NCI-H2107 treated with DMSO at 0.1 percent for 48 hours (cell line): Measurements from ENCODE around the gene VGF.
"Not testable (repeated sequence)": the region's sequence is repeated elsewhere in the genome, so short reads cannot be mapped to it uniquely, and the experiment has no call there.

ENCODE experiments used
- DNase-seq: peaks from one replicate; lab custom pipeline; 2025; ENCODE audit not compliant: unreplicated experiment; lab: John Stamatoyannopoulos, UW

Gene VGF

GRCh38 chr7:101140339-101140699, 25.1 kb downstream of the VGF start:
- DNase-seq, result no peak

GRCh38 chr7:101138213-101138870, 27.0 kb downstream of the VGF start:
- DNase-seq, result peak; percentile 54

- DNase-seq, result no peak
These were observed 27.6 kb downstream of the VGF start for GRCh38 chr7:101137651-101138212.

GRCh38 chr7:101134399-101134980, 30.9 kb downstream of the VGF start:
- peak; percentile 36 for DNase-seq

- no peak for DNase-seq
These were observed 31.6 kb downstream of the VGF start for GRCh38 chr7:101133621-101134398.

- not testable (repeated sequence) for DNase-seq
These were observed 32.5 kb downstream of the VGF start for GRCh38 chr7:101132626-101133600.

GRCh38 chr7:101129603-101130117, 35.7 kb downstream of the VGF start:
- no peak for DNase-seq

- DNase-seq, result peak; percentile 26
These were observed 37.1 kb downstream of the VGF start for GRCh38 chr7:101128040-101128834.

- DNase-seq, result no peak
These were observed 37.8 kb downstream of the VGF start for GRCh38 chr7:101127460-101128039.

- no peak for DNase-seq
These were observed 38.5 kb downstream of the VGF start, which contains the start of gene SERPINE1 for GRCh38 chr7:101126651-101127459. Gene SERPINE1 (plus strand): TSS chr7:101127104. CDS start chr7:101128394, 1,290 bp downstream.

GRCh38 chr7:101125989-101126650, 39.2 kb downstream of the VGF start:
- no peak for DNase-seq

GRCh38 chr7:101124376-101125056, 40.9 kb downstream of the VGF start:
- no peak for DNase-seq

GRCh38 chr7:101123703-101124068, 41.7 kb downstream of the VGF start:
- DNase-seq, result no peak

GRCh38 chr7:101122933-101123702, 42.3 kb downstream of the VGF start:
- DNase-seq, result no peak

GRCh38 chr7:101121991-101122932, 43.1 kb downstream of the VGF start:
- DNase-seq, result no peak

- not testable (repeated sequence) for DNase-seq
These were observed 43.8 kb downstream of the VGF start for GRCh38 chr7:101121631-101121990.
